Measurements from ENCODE around the gene ZSCAN16. TPM values are rescaled to one million over a fixed set of nuclear protein-coding genes. Genes with fewer than 3 reads are reported as not detected.

The ZSCAN16 gene
- total and polyA plus RNA-seq, 9 of the 15 experiments (the other 6 are each of a cell fraction or from before 2014, with no cell fraction given) = 0.08 TPM; not detected in 8

DNA sequence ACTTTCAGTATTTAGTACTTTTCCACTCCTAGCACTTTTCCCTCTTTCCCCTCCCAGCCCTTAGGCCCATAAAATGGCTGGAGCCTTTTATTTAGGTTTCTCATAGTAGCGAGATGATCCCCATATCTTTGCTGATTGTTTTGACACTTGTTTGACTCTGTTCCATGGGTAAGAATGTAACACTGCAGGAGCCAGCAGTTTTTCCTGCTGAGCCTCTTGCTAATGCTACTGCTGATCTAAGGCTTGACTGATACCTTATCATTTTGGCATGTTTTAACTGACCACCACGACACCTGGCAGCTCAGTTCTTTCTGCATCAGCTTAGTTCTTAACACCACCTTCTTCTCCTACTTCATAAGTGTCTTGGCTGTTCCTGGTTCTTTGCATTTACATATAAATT lies 46.9 kb downstream of the ZSCAN16 start:
- H3K27me3 ChIP-seq (ENCODE audit: control insufficient read depth in 2 of 2, insufficient read depth in 2 of 2, low read length in 2 of 2) = no peaks in the 10 kb centered on the region
- TF ChIP-seq, protein P1, sequence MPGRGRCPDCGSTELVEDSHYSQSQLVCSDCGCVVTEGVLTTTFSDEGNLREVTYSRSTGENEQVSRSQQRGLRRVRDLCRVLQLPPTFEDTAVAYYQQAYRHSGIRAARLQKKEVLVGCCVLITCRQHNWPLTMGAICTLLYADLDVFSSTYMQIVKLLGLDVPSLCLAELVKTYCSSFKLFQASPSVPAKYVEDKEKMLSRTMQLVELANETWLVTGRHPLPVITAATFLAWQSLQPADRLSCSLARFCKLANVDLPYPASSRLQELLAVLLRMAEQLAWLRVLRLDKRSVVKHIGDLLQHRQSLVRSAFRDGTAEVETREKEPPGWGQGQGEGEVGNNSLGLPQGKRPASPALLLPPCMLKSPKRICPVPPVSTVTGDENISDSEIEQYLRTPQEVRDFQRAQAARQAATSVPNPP (IDR thresholded peaks at IDR 0.05; ENCODE audit: borderline replicate concordance, insufficient read depth, insufficient read length) = no peak
- TF ChIP-seq CBX8 (IDR thresholded peaks at IDR 0.05; ENCODE audit: borderline replicate concordance, extremely low read depth, low read depth, low read length, poor library complexity, severe bottlenecking) (no peak), BRCA1 (IDR thresholded peaks at IDR 0.05) (no peak), BRCA1 (CRISPR knock-in tag; IDR thresholded peaks at IDR 0.05) (no peak), IFI16 (CRISPR knock-in tag; IDR thresholded peaks at IDR 0.05) (no peak), CREM (IDR thresholded peaks at IDR 0.05; ENCODE audit: low read depth) (no peak), KLF10 (CRISPR knock-in tag; IDR thresholded peaks at IDR 0.05) (no peak), ZFPM2 (CRISPR knock-in tag; IDR thresholded peaks at IDR 0.05) (no peak)
- no peaks in the 10 kb centered on the region for H4K20me1 ChIP-seq (replicated peaks; ENCODE audit: control insufficient read depth, insufficient read depth, low read length)
- H3K9me1 ChIP-seq (ENCODE audit: control insufficient read depth, insufficient read depth, low read length) = no peaks in the 10 kb centered on the region
- ATAC-seq (no peak), DNase-seq (ENCODE audit: extremely low read depth in 1 of 4, low spot score in 3 of 4) (no peak), FAIRE-seq (no peak)
- H3K4me2 ChIP-seq (ENCODE audit: insufficient read depth, low read length) = no peak overlapping the region
- WGBS (ENCODE audit: insufficient coverage, low coverage, missing lambda C conversion rate) = 24% methylated on average over 2 of the region's 2 CpGs
- H3K9ac ChIP-seq (ENCODE audit: insufficient read depth in 1 of 2, low read depth in 2 of 2, low read length in 2 of 2) = no peak overlapping the region
- in situ Hi-C loops (cut with MboI) (no loop called here), intact Hi-C loops (cut with micrococcal nuclease) (no loop called here)
- no peaks in the 10 kb centered on the region for H3K9me3 ChIP-seq (replicated peaks; ENCODE audit: control insufficient read depth, insufficient read depth, low read depth, low read length)
- H2AFZ ChIP-seq (ENCODE audit: low read depth, low read length) = no peak overlapping the region
- H3K27ac ChIP-seq (ENCODE audit: extremely low read depth, low read depth, low read length) = no peak overlapping the region
- peaks cover 6% of the 10 kb centered on the region; the same call in 1 of the 3 replicates for H3K36me3 ChIP-seq (ENCODE audit: control insufficient read depth, insufficient read depth, low read length)
- BruUV-seq (replicated peaks) = no TSS peak
- H3K4me1 ChIP-seq (replicated peaks in 1 of 2; ENCODE audit: control insufficient read depth in 2 of 2, insufficient read depth in 2 of 2, low read length in 2 of 2) = no peaks in the 10 kb centered on the region; a peak in 2 of 5 replicates
- CTCF ChIA-PET (ENCODE audit: low intra/inter-chr PET ratio) = no interaction called here
- H3K4me3 ChIP-seq = no peak overlapping the region
- POLR2A ChIA-PET = interaction anchor here (1.1 kb wide), 1 partner anchor 12 kb away, joined by 3 read pairs; no protein-coding TSS in a partner anchor
- H3K79me2 ChIP-seq (ENCODE audit: control insufficient read depth, insufficient read depth, low read length) = no peaks in the 10 kb centered on the region
